Neural progenitor cell (in vitro differentiated cells): ENCODE data around the gene FRMPD2. TPM values are rescaled to one million over a fixed set of nuclear protein-coding genes. Genes with fewer than 3 reads are reported as not detected.
"Not testable (repeated sequence)": the region's sequence is repeated elsewhere in the genome, so short reads cannot be mapped to it uniquely, and the experiment has no call there.

Source experiments
- DNase-seq: peaks from one replicate; pipeline ENCODE4 v3.0.0-alpha.2; 2016; ENCODE audit warnings: low spot score
- H2AFZ ChIP-seq: fragments of 200-600 bp; sonication (generic); replicated peaks from 2 replicates; pipeline ENCODE4 v1.6.1; 2016; ENCODE audit warnings: antibody characterized with exemption
- H3F3A ChIP-seq: fragments of 200-600 bp; sonication (generic); 2 replicates; pipeline ENCODE4 v1.6.1; 2016; ENCODE audit warnings: antibody characterized with exemption, low read depth
- H3K27ac ChIP-seq: fragments of 200-600 bp; sonication (generic); 2 replicates; pipeline ENCODE4 v1.5.1; 2016; ENCODE audit warnings: mild to moderate bottlenecking
- H3K27me3 ChIP-seq: fragments of 200-600 bp; sonication (generic); 2 replicates; pipeline ENCODE4 v1.6.1; 2016; ENCODE audit warnings: mild to moderate bottlenecking, moderate library complexity
- H3K36me3 ChIP-seq: fragments of 200-600 bp; sonication (generic); 2 replicates; pipeline ENCODE4 v1.5.1; 2016
- H3K4me1 ChIP-seq: fragments of 200-600 bp; sonication (generic); 2 replicates; pipeline ENCODE4 v1.6.1; 2016; ENCODE audit warnings: mixed run types
- H3K4me2 ChIP-seq: fragments of 200-600 bp; sonication (generic); 2 replicates; pipeline ENCODE4 v1.6.1; 2016
- H3K4me3 ChIP-seq: fragments of 200-600 bp; sonication (generic); 2 replicates; pipeline ENCODE4 v1.5.1; 2016
- H3K79me2 ChIP-seq: fragments of 200-600 bp; sonication (generic); 2 replicates; pipeline ENCODE4 v1.6.1; 2016; ENCODE audit warnings: low read depth
- H3K9ac ChIP-seq: fragments of 200-600 bp; sonication (generic); 2 replicates; pipeline ENCODE4 v1.6.1; 2016
- H3K9me3 ChIP-seq: fragments of 200-600 bp; sonication (generic); 2 replicates; pipeline ENCODE4 v1.5.1; 2016; ENCODE audit warnings: low read depth
- H4K20me1 ChIP-seq: fragments of 200-600 bp; sonication (generic); 2 replicates; pipeline ENCODE4 v1.6.1; 2016; ENCODE audit warnings: low read depth
- H3K27ac Mint-ChIP-seq: 3 replicates; pipeline ENCODE4 v1.8.0; 2021; ENCODE audit warnings: mixed read lengths
- H3K27me3 Mint-ChIP-seq: 2 replicates; pipeline ENCODE4 v1.8.0; 2022; ENCODE audit warnings: low read depth, mild to moderate bottlenecking, inconsistent platforms, moderate library complexity, mixed read lengths; ENCODE audit not compliant: insufficient read depth
- H3K36me3 Mint-ChIP-seq: 3 replicates; pipeline ENCODE4 v1.8.0; 2021; ENCODE audit warnings: mixed read lengths
- H3K4me1 Mint-ChIP-seq: 3 replicates; pipeline ENCODE4 v1.8.0; 2021; ENCODE audit warnings: mixed read lengths
- H3K4me3 Mint-ChIP-seq: 3 replicates; pipeline ENCODE4 v1.8.0; 2021; ENCODE audit warnings: mild to moderate bottlenecking, moderate library complexity, mixed read lengths
- H3K9me3 Mint-ChIP-seq: 3 replicates; pipeline ENCODE4 v1.8.0; 2020; ENCODE audit warnings: mixed read lengths
- CTCF ChIP-seq: fragments of 200-600 bp; sonication (generic); IDR thresholded peaks from 2 replicates; pipeline ENCODE4 v1.5.1; 2017; ENCODE audit warnings: antibody characterized with exemption, mild to moderate bottlenecking
- EZH2 ChIP-seq: fragments of 200-600 bp; sonication (generic); IDR thresholded peaks from 2 replicates; pipeline ENCODE4 v1.6.1; 2017; ENCODE audit warnings: antibody characterized with exemption, mild to moderate bottlenecking, moderate library complexity
- EZH2phosphoT487 ChIP-seq: fragments of 200-600 bp; sonication (generic); IDR thresholded peaks from 2 replicates; pipeline ENCODE4 v1.6.1; 2017; ENCODE audit warnings: antibody characterized with exemption
- total RNA-seq: library from RNA; depleted of rRNA; stranded (reverse); fragments of >200 nt; gene quantifications from 2 replicates; pipeline ENCODE4 v1.2.3, GENCODE V29; 2015; ENCODE audit warnings: low replicate concordance

Gene FRMPD2
- total RNA-seq, 1 donor from 2014 or later: not detected

DNA sequence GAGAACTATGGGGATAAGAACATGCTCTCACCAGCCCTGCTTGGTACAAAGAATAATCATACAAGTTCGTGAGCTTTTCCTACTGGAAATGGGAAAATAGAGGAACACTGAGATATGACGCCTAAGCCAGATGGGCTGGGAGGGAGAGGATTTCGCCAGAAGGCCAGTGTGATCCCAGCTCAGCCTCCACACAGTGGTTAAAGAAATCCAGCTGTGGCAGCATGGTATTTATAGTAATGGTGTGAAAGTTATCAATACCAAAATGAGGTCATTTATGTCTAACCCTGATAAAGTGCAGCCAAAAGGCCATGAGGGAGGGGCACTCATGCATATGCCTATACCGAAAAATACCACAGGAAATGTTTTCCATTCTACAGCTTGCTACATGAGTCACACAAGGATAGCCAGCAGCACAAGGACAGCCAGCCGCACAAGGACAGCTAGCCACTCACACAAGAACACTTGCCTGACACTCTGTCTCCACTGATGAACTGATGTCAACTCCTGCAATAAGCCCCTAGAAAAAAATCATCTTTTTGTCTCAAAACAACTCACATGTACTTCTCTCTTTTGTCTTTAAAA, 49.4 kb downstream of the FRMPD2 start:
- Histone ChIP-seq H3F3A (no peaks in the 10 kb centered on the region), H3K9me3 (no peaks in the 10 kb centered on the region), H3K36me3 (no peaks in the 10 kb centered on the region), H3K4me1 (peaks cover 6% of the 10 kb centered on the region), H3K79me2 (no peaks in the 10 kb centered on the region), H3K4me3 (no peak overlapping the region), H2AFZ (no peak overlapping the region), H4K20me1 (no peaks in the 10 kb centered on the region), H3K27ac (no peak overlapping the region), H3K27me3 (no peaks in the 10 kb centered on the region), H3K4me2 (no peak overlapping the region), H3K9ac (no peak overlapping the region)
- Mint-ChIP-seq H3K36me3 (no peaks in the 10 kb centered on the region), H3K4me3 (no peak overlapping the region), H3K9me3 (no peaks in the 10 kb centered on the region), H3K27ac (no peak overlapping the region), H3K4me1 (peaks cover 9% of the 10 kb centered on the region), H3K27me3 (peaks cover 3% of the 10 kb centered on the region)
- no peak for TF ChIP-seq EZH2phosphoT487
- no peak for TF ChIP-seq CTCF
- TF ChIP-seq EZH2: no peak
- no peak for DNase-seq

GRCh38 chr10:48224296-48224695, 50.2 kb downstream of the FRMPD2 start:
- Histone ChIP-seq H4K20me1 (no peaks in the 10 kb centered on the region), H3K9ac (no peak overlapping the region), H3K27me3 (no peaks in the 10 kb centered on the region), H3K4me2 (no peak overlapping the region), H3K4me3 (no peak overlapping the region), H3K36me3 (no peaks in the 10 kb centered on the region), H3K27ac (no peak overlapping the region), H3K4me1 (peaks cover 6% of the 10 kb centered on the region), H3K79me2 (no peaks in the 10 kb centered on the region), H2AFZ (no peak overlapping the region), H3K9me3 (no peaks in the 10 kb centered on the region), H3F3A (no peaks in the 10 kb centered on the region)
- TF ChIP-seq EZH2: no peak
- TF ChIP-seq CTCF: no peak
- no peak for TF ChIP-seq EZH2phosphoT487
- no peak overlapping the region for H3K4me3 Mint-ChIP-seq
- H3K27me3 Mint-ChIP-seq: peaks cover 3% of the 10 kb centered on the region
- no peaks in the 10 kb centered on the region for H3K9me3 Mint-ChIP-seq
- peaks cover 9% of the 10 kb centered on the region for H3K4me1 Mint-ChIP-seq
- H3K27ac Mint-ChIP-seq: no peak overlapping the region
- no peaks in the 10 kb centered on the region for H3K36me3 Mint-ChIP-seq
- DNase-seq: no peak

GRCh38 chr10:48221814-48222213, 52.7 kb downstream of the FRMPD2 start:
- Histone ChIP-seq H3K27me3 (no peaks in the 10 kb centered on the region), H3K4me2 (no peak overlapping the region), H2AFZ (no peak overlapping the region), H3K4me1 (no peaks in the 10 kb centered on the region), H3K36me3 (no peaks in the 10 kb centered on the region), H4K20me1 (no peaks in the 10 kb centered on the region), H3K9me3 (no peaks in the 10 kb centered on the region), H3K4me3 (no peak overlapping the region), H3F3A (no peaks in the 10 kb centered on the region), H3K27ac (no peak overlapping the region), H3K79me2 (no peaks in the 10 kb centered on the region), H3K9ac (no peak overlapping the region)
- Mint-ChIP-seq H3K36me3 (no peaks in the 10 kb centered on the region), H3K27ac (no peak overlapping the region), H3K27me3 (peaks cover 3% of the 10 kb centered on the region), H3K4me3 (no peak overlapping the region), H3K9me3 (no peaks in the 10 kb centered on the region), H3K4me1 (peaks cover 8% of the 10 kb centered on the region)
- TF ChIP-seq CTCF (no peak), EZH2 (no peak), EZH2phosphoT487 (no peak)
- DNase-seq: no peak

GRCh38 chr10:48221031-48221430, 53.5 kb downstream of the FRMPD2 start:
- not testable (repeated sequence) for H3K79me2 ChIP-seq, H3K4me2 ChIP-seq, H4K20me1 ChIP-seq, H3K27ac Mint-ChIP-seq, H3K36me3 Mint-ChIP-seq, H3K36me3 ChIP-seq, H3K27me3 ChIP-seq, H3K4me3 ChIP-seq, H3K27me3 Mint-ChIP-seq, DNase-seq, H3K27ac ChIP-seq, H3K4me1 ChIP-seq, H2AFZ ChIP-seq, H3K4me3 Mint-ChIP-seq, H3K9me3 Mint-ChIP-seq, H3F3A ChIP-seq, H3K9me3 ChIP-seq, H3K9ac ChIP-seq, H3K4me1 Mint-ChIP-seq
